H1 (cell line): ENCODE measurements around the gene ALX1. TPM values are rescaled to one million over a fixed set of nuclear protein-coding genes. Genes with fewer than 3 reads are reported as not detected.

Experiments
- CTCF ChIA-PET: fragments of 300-600 bp; sonication (Branson Sonifier 250); formaldehyde crosslinking; loops from one replicate; lab custom pipeline; 2021; ENCODE audit not compliant: partially characterized antibody; lab: Charles Lee
- POLR2A ChIA-PET: fragments of 300-600 bp; sonication (Branson Sonifier 250); formaldehyde crosslinking; loops from one replicate; lab custom pipeline; 2021; ENCODE audit warnings: inconsistent platforms; ENCODE audit not compliant: partially characterized antibody; lab: Charles Lee
- DNase-seq, 2 experiments: peaks; one replicate each; pipeline versions ENCODE4 v3.0.0 to v3.0.0-alpha.2; 2010 to 2022; ENCODE audit warnings: low spot score in 2 of 2, low read depth in 1 of 2, mixed read lengths in 1 of 2
- FAIRE-seq: peaks from 2 replicates; lab custom pipeline; 2011; peaks lifted over from hg19 to GRCh38; lab: Jason Lieb, UNC
- H2AFZ ChIP-seq: 2 replicates; pipeline ENCODE4 v1.8.1; 2012; ENCODE audit warnings: low read length, inconsistent platforms
- H2AK5ac ChIP-seq: 2 replicates; pipeline ENCODE4 v1.6.1; 2013; ENCODE audit warnings: low read depth, low read length
- H2BK120ac ChIP-seq: replicated peaks from 2 replicates; pipeline ENCODE3; 2013; ENCODE audit warnings: low read depth, low read length, inconsistent platforms
- H2BK12ac ChIP-seq: 2 replicates; pipeline ENCODE4 v1.6.1; 2013; ENCODE audit warnings: low read depth, low read length
- H2BK15ac ChIP-seq: 2 replicates; pipeline ENCODE4 v1.6.1; 2013; ENCODE audit warnings: low read length
- H2BK20ac ChIP-seq: 2 replicates; pipeline ENCODE4 v1.6.1; 2013; ENCODE audit warnings: low read length
- H2BK5ac ChIP-seq: 2 replicates; pipeline ENCODE4 v1.6.1; 2013; ENCODE audit warnings: low read depth, low read length
- H3K14ac ChIP-seq: 2 replicates; pipeline ENCODE4 v1.6.1; 2013; ENCODE audit warnings: inconsistent platforms; ENCODE audit not compliant: insufficient read length
- H3K18ac ChIP-seq: 2 replicates; pipeline ENCODE4 v1.6.1; 2013; ENCODE audit warnings: low read length; ENCODE audit errors: extremely low read depth
- H3K23ac ChIP-seq: 2 replicates; pipeline ENCODE4 v1.6.1; 2013; ENCODE audit warnings: inconsistent platforms; ENCODE audit not compliant: insufficient read length
- H3K23me2 ChIP-seq: 2 replicates; pipeline ENCODE4 v1.6.1; 2013; ENCODE audit warnings: low read depth, low read length
- H3K27ac ChIP-seq: 2 replicates; pipeline ENCODE4 v1.6.1; 2011; ENCODE audit warnings: low read depth, low read length, inconsistent platforms
- H3K27me3 ChIP-seq, 4 experiments: replicated peaks in 1 of 4; 1 replicate in 1 of 4; 2 replicates in 3 of 4; pipeline versions ENCODE4 v1.6.1 to v1.8.1; 2011 to 2013; ENCODE audit warnings: low read length in 3 of 4, mild to moderate bottlenecking in 3 of 4, inconsistent platforms in 2 of 4, mixed read lengths in 2 of 4, moderate library complexity in 1 of 4; ENCODE audit not compliant: control insufficient read depth in 3 of 4, insufficient read depth in 3 of 4; ENCODE audit errors: extremely low read depth in 1 of 4
- H3K36me3 ChIP-seq, 4 experiments: 2 replicates each; pipeline versions ENCODE4 v1.6.1 to v1.8.1; 2011 to 2013; ENCODE audit warnings: mild to moderate bottlenecking in 4 of 4, low read length in 3 of 4, moderate library complexity in 2 of 4, control low read depth in 1 of 4, inconsistent platforms in 1 of 4; ENCODE audit not compliant: insufficient read depth in 4 of 4, control insufficient read depth in 2 of 4
- H3K4ac ChIP-seq: replicated peaks from 2 replicates; pipeline ENCODE3; 2013; ENCODE audit warnings: low read length, low read depth, mixed read lengths, inconsistent platforms; ENCODE audit not compliant: insufficient read length
- H3K4me1 ChIP-seq, 4 experiments: replicated peaks in 1 of 4; 1 replicate in 1 of 4; 2 replicates in 3 of 4; pipeline versions ENCODE4 v1.6.1 to v1.8.1; 2011 to 2013; ENCODE audit warnings: low read length in 3 of 4, inconsistent platforms in 2 of 4, mixed read lengths in 1 of 4; ENCODE audit not compliant: insufficient read depth in 4 of 4, control insufficient read depth in 3 of 4
- H3K4me2 ChIP-seq, 2 experiments: 2 replicates each; pipeline versions ENCODE4 v1.6.1 to v1.8.1; 2011 to 2013; ENCODE audit warnings: low read depth in 2 of 2, low read length in 2 of 2, control low read depth in 1 of 2, inconsistent platforms in 1 of 2, mild to moderate bottlenecking in 1 of 2; ENCODE audit not compliant: insufficient read depth in 1 of 2
- H3K4me3 ChIP-seq, 4 experiments: fragments of 200-600, 300-600 bp in 1 of 4; sonication (generic), shearing (Covaris generic), sonication (Bioruptor Twin) in 1 of 4; 2 replicates each; pipeline versions ENCODE4 v1.5.1 to v1.8.1; 2011 to 2016; ENCODE audit warnings: low read length in 4 of 4, low read depth in 3 of 4, control low read depth in 2 of 4, inconsistent platforms in 2 of 4, mild to moderate bottlenecking in 2 of 4, mixed read lengths in 1 of 4, moderate library complexity in 1 of 4; ENCODE audit not compliant: insufficient read depth in 2 of 4; ENCODE audit errors: extremely low read depth in 1 of 4
- H3K56ac ChIP-seq: replicated peaks from 2 replicates; pipeline ENCODE3; 2013; ENCODE audit warnings: low read depth, mild to moderate bottlenecking, mixed read lengths, low read length, inconsistent platforms; ENCODE audit not compliant: insufficient read length
- H3K79me1 ChIP-seq: 2 replicates; pipeline ENCODE4 v1.6.1; 2013; ENCODE audit warnings: low read depth, low read length, control low read depth
- H3K79me2 ChIP-seq, 2 experiments: 2 replicates each; pipeline versions ENCODE4 v1.6.1 to v1.8.1; 2012 to 2013; ENCODE audit warnings: low read length in 2 of 2, mild to moderate bottlenecking in 2 of 2, inconsistent platforms in 1 of 2; ENCODE audit not compliant: insufficient read depth in 2 of 2, control insufficient read depth in 1 of 2
- H3K9ac ChIP-seq, 4 experiments: replicated peaks in 1 of 4; 1 replicate in 1 of 4; 2 replicates in 3 of 4; pipeline versions ENCODE4 v1.6.1 to v1.8.1; 2011 to 2013; ENCODE audit warnings: low read depth in 3 of 4, low read length in 3 of 4, control low read depth in 2 of 4, mild to moderate bottlenecking in 2 of 4, moderate library complexity in 2 of 4, inconsistent platforms in 1 of 4; ENCODE audit errors: extremely low read depth in 1 of 4
- H3K9me3 ChIP-seq, 2 experiments: 2 replicates each; pipeline versions ENCODE4 v1.6.1 to v1.8.1; 2012 to 2013; ENCODE audit warnings: mild to moderate bottlenecking in 2 of 2, moderate library complexity in 2 of 2, control low read depth in 1 of 2, inconsistent platforms in 1 of 2, low read depth in 1 of 2, low read length in 1 of 2, mixed read lengths in 1 of 2; ENCODE audit not compliant: insufficient read depth in 2 of 2
- H4K20me1 ChIP-seq, 2 experiments: replicated peaks in 1 of 2; 2 replicates each; pipeline versions ENCODE3 to v1.8.1; 2011 to 2013; ENCODE audit warnings: inconsistent platforms in 2 of 2, low read length in 2 of 2, mild to moderate bottlenecking in 1 of 2; ENCODE audit not compliant: insufficient read depth in 2 of 2, control insufficient read depth in 1 of 2
- H4K5ac ChIP-seq: 2 replicates; pipeline ENCODE4 v1.6.1; 2013; ENCODE audit warnings: low read length, low read depth, mixed read lengths, inconsistent platforms; ENCODE audit not compliant: insufficient read length
- H4K8ac ChIP-seq: 2 replicates; pipeline ENCODE4 v1.8.0; 2013; ENCODE audit warnings: mild to moderate bottlenecking, moderate library complexity, low read length, inconsistent platforms; ENCODE audit not compliant: insufficient read depth; ENCODE audit errors: extremely low read depth
- H4K91ac ChIP-seq: replicated peaks from 2 replicates; pipeline ENCODE3; 2013; ENCODE audit warnings: low read length, mixed read lengths, inconsistent platforms; ENCODE audit not compliant: insufficient read length
- BACH1 ChIP-seq: IDR thresholded peaks from 2 replicates; pipeline ENCODE4 v1.6.1; 2012; ENCODE audit warnings: low read length, improper control_type of control experiment
- CBX8 ChIP-seq: fragments of 300-800, 300-1000 bp; sonication (generic); IDR thresholded peaks from 2 replicates; pipeline ENCODE4 v1.7.1; 2016; ENCODE audit warnings: low read depth, low read length, borderline replicate concordance
- EZH2 ChIP-seq: fragments of 200-600 bp; sonication (generic); IDR thresholded peaks from 2 replicates; pipeline ENCODE4 v1.7.1; 2012; ENCODE audit warnings: low read depth, mild to moderate bottlenecking, moderate library complexity, low read length, inconsistent platforms; ENCODE audit not compliant: severe bottlenecking
- JUN ChIP-seq: IDR thresholded peaks from 2 replicates; pipeline ENCODE4 v1.6.1; 2011; ENCODE audit warnings: low read depth, mild to moderate bottlenecking, improper control_type of control experiment, low read length
- JUND ChIP-seq: IDR thresholded peaks from 2 replicates; pipeline ENCODE4 v1.6.1; 2011; ENCODE audit warnings: mild to moderate bottlenecking, improper control_type of control experiment, low read length
- MAFK ChIP-seq: IDR thresholded peaks from 2 replicates; pipeline ENCODE4 v1.6.1; 2012; ENCODE audit warnings: low read depth, mild to moderate bottlenecking, improper control_type of control experiment, low read length
- POU5F1 ChIP-seq: IDR thresholded peaks from 2 replicates; pipeline ENCODE4 v1.6.1; 2011; ENCODE audit warnings: low read depth, mild to moderate bottlenecking, low read length, moderate library complexity
- SIRT6 ChIP-seq: IDR thresholded peaks from one replicate; pipeline ENCODE4 v1.7.1; 2012; ENCODE audit warnings: low read length, inconsistent platforms
- SRF ChIP-seq: IDR thresholded peaks from 2 replicates; pipeline ENCODE4 v1.6.1; 2011; ENCODE audit warnings: mild to moderate bottlenecking, low read depth, low read length, moderate library complexity
- SUZ12 ChIP-seq: fragments of 200-600 bp; sonication (generic); IDR thresholded peaks from 2 replicates; pipeline ENCODE4 v1.6.1; 2012; ENCODE audit warnings: mild to moderate bottlenecking, inconsistent platforms, low read length, moderate library complexity, mixed read lengths
- ZNF274 ChIP-seq: IDR thresholded peaks from 2 replicates; pipeline ENCODE4 v1.7.0; 2012; ENCODE audit warnings: low read length, borderline replicate concordance; ENCODE audit errors: extremely low read depth
- WGBS, 2 experiments: shearing (Covaris generic) in 1 of 2; methylation state at CpG; one replicate each; pipeline versions ENCODE4 v1.1.6 to v1.1.7; 2013 to 2015; ENCODE audit warnings: low lambda C conversion rate in 2 of 2, mixed read lengths in 2 of 2, inconsistent platforms in 1 of 2, low coverage in 1 of 2, missing lambda C conversion rate in 1 of 2; ENCODE audit not compliant: insufficient replicate concordance in 2 of 2, insufficient coverage in 1 of 2, insufficient read length in 1 of 2; ENCODE audit errors: extremely low coverage in 1 of 2, missing lambda C conversion rate in 1 of 2; 5-methylcytosine and 5-hydroxymethylcytosine counted together
- polyA plus RNA-seq, 7 experiments: library from polyadenylated mRNA; depleted of rRNA in 3 of 7; stranded (reverse) in 5 of 7; unstranded in 2 of 7; fragments of >200 nt in 5 of 7; fragments of 200-250 nt in 2 of 7; gene quantifications; 1 replicate in 5 of 7; 2 replicates in 1 of 7; 4 replicates in 1 of 7; pipeline versions ENCODE4 v1.2.1 to v1.2.3, GENCODE V29; 2011 to 2013; ENCODE audit warnings: missing spikeins in 2 of 7, mixed read lengths in 2 of 7
- total RNA-seq: library from RNA; stranded (reverse); fragmentation: NEBNext Ultra II Directional; extraction: Animal tissue kit (Norgen Biotek cat#: 25700); gene quantifications from 2 replicates; pipeline ENCODE4 v1.2.1, GENCODE V29; 2021
- TF ChIP-seq, protein P1 (sequence below): IDR thresholded peaks from 2 replicates; pipeline ENCODE4 v1.6.1; 2011; ENCODE audit warnings: low read length, improper control_type of control experiment
- TF ChIP-seq, protein P2 (sequence below): IDR thresholded peaks from 2 replicates; pipeline ENCODE4 v1.6.1; 2011; ENCODE audit warnings: low read depth, mild to moderate bottlenecking, low read length; ENCODE audit not compliant: insufficient read depth

The ALX1 gene
- total and polyA plus RNA-seq, 2 of the 8 experiments (the other 6 are each of a cell fraction or from before 2014, with no cell fraction given) = 0.41 to 0.73 TPM

DNA sequence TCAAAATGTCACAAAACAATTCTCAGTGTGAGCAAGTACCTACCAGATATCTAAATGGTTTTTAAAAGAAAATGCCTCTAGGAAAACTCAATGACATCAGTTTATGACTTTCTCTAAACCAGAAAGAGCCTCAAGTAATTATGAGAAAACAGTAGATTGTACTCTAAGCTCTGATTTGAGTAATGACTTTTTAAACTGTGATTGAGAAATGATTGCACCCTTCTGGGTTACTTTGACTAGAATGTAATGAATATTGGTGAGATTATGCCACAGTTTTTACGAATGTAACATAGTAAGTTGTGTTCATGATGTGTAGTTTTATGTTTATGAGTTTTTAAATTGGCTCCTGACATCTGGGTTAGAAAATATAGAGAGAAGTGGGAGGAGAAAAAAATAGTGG, 68.8 kb downstream of the ALX1 start:
- no peaks in the 10 kb centered on the region for H3K9me3 ChIP-seq
- WGBS, 2 experiments = 88% methylated on average over 1 of the region's 1 CpG; no CpG with 5 or more reads in 1 of the 2 experiments
- no peak overlapping the region for H2BK12ac ChIP-seq
- no peak overlapping the region for H3K23ac ChIP-seq
- no peak overlapping the region for H4K5ac ChIP-seq
- H3K4me2 ChIP-seq = no peak overlapping the region
- H4K8ac ChIP-seq = no peak overlapping the region
- no peak overlapping the region for H3K18ac ChIP-seq
- H2BK120ac ChIP-seq = no peak overlapping the region
- no peak overlapping the region for H2BK5ac ChIP-seq
- ChIA-PET CTCF (interaction anchor here (1.0 kb wide), 1 partner anchor 27 kb away, joined by 3 read pairs; no protein-coding TSS in a partner anchor), POLR2A (no interaction called here)
- no peaks in the 10 kb centered on the region for H4K20me1 ChIP-seq
- no peaks in the 10 kb centered on the region for H3K79me2 ChIP-seq
- H3K14ac ChIP-seq = no peak overlapping the region
- H2BK15ac ChIP-seq = no peak overlapping the region
- H3K56ac ChIP-seq = no peak overlapping the region
- FAIRE-seq (no peak), DNase-seq (no peak)
- no peak overlapping the region for H2BK20ac ChIP-seq
- no peaks in the 10 kb centered on the region for H3K23me2 ChIP-seq
- H3K4me1 ChIP-seq = no peaks in the 10 kb centered on the region
- no peak overlapping the region for H2AK5ac ChIP-seq
- H3K4me3 ChIP-seq = no peak overlapping the region
- no peaks in the 10 kb centered on the region for H3K27me3 ChIP-seq
- H2AFZ ChIP-seq = no peak overlapping the region
- no peaks in the 10 kb centered on the region for H3K79me1 ChIP-seq
- no peak overlapping the region for H3K9ac ChIP-seq
- peaks cover 0 to 2% (median 0%) of the 10 kb centered on the region in 4 experiments; a peak in 1 of 8 replicates for H3K36me3 ChIP-seq
- no peak overlapping the region for H3K4ac ChIP-seq
- no peak overlapping the region for H4K91ac ChIP-seq
- H3K27ac ChIP-seq = no peak overlapping the region
- TF ChIP-seq, protein P1, sequence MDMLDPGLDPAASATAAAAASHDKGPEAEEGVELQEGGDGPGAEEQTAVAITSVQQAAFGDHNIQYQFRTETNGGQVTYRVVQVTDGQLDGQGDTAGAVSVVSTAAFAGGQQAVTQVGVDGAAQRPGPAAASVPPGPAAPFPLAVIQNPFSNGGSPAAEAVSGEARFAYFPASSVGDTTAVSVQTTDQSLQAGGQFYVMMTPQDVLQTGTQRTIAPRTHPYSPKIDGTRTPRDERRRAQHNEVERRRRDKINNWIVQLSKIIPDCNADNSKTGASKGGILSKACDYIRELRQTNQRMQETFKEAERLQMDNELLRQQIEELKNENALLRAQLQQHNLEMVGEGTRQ = no peak
- TF ChIP-seq SRF = no peak
- TF ChIP-seq MAFK = no peak
- no peak for TF ChIP-seq BACH1
- TF ChIP-seq, protein P2, sequence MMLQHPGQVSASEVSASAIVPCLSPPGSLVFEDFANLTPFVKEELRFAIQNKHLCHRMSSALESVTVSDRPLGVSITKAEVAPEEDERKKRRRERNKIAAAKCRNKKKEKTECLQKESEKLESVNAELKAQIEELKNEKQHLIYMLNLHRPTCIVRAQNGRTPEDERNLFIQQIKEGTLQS = no peak
- no peak for TF ChIP-seq ZNF274
- TF ChIP-seq SUZ12 = no peak
- TF ChIP-seq EZH2 = no peak
- TF ChIP-seq JUND = no peak
- no peak for TF ChIP-seq JUN
- TF ChIP-seq POU5F1 = no peak
- no peak for TF ChIP-seq SIRT6
- TF ChIP-seq CBX8 = no peak
